ENCODE measurements around the gene NPC1. TPM values are rescaled to one million over a fixed set of nuclear protein-coding genes. Genes with fewer than 3 reads are reported as not detected.

NPC1 gene
- polyA plus RNA-seq, 3 donors, result 7.5 to 17.9 (median 17.7) TPM

- TF ChIP-seq CTCF (IDR thresholded peaks at IDR 0.05), result no peak
- Histone ChIP-seq H3K9ac (ENCODE audit: insufficient read depth, low read length, poor library complexity, severe bottlenecking) (no peak overlapping the region), H3K4me1 (ENCODE audit: control insufficient read depth in 1 of 2, insufficient read depth in 2 of 2, low read length in 2 of 2) (no peaks in the 10 kb centered on the region), H3K9me3 (replicated peaks in 1 of 2; ENCODE audit: control insufficient read depth in 1 of 2, insufficient read depth in 1 of 2, low read length in 2 of 2) (no peaks in the 10 kb centered on the region), H3K79me2 (ENCODE audit: insufficient read depth, low read length) (no peaks in the 10 kb centered on the region), H4K20me1 (ENCODE audit: insufficient read depth, low read length) (no peaks in the 10 kb centered on the region), H3K4me2 (replicated peaks; ENCODE audit: extremely low read depth, low read length, poor library complexity, severe bottlenecking) (no peak overlapping the region), H3K4me3 (replicated peaks in 1 of 3; ENCODE audit: low read depth in 2 of 3, low read length in 3 of 3) (no peak overlapping the region), H3K36me3 (replicated peaks in 1 of 2; ENCODE audit: control insufficient read depth in 1 of 2, insufficient read depth in 2 of 2, low read length in 2 of 2) (no peaks in the 10 kb centered on the region), H2AFZ (ENCODE audit: insufficient read depth, low read depth, low read length, poor library complexity, severe bottlenecking) (no peak overlapping the region), H3K27ac (ENCODE audit: low read depth in 1 of 2, low read length in 2 of 2) (no peak overlapping the region), H3K27me3 (ENCODE audit: control insufficient read depth in 2 of 2, insufficient read depth in 2 of 2, low read length in 2 of 2) (no peaks in the 10 kb centered on the region)
- peaks cover 5% of the 10 kb centered on the region for H3K4me1 Mint-ChIP-seq
- no peak overlapping the region for H3K27ac Mint-ChIP-seq
- intact Hi-C loops (cut with micrococcal nuclease), result no loop called here
- no peak overlapping the region for H3K4me3 Mint-ChIP-seq
- no CpG with 5 or more reads among the region's 2 CpGs for WGBS (ENCODE audit: insufficient coverage)
- no peaks in the 10 kb centered on the region for H3K36me3 Mint-ChIP-seq
- peaks cover 0 to 2% (median 0%) of the 10 kb centered on the region in 7 donors for H3K9me3 Mint-ChIP-seq
- no peak for DNase-seq
- H3K27me3 Mint-ChIP-seq (ENCODE audit: low read depth in 3 of 3), result peaks cover 2 to 13% (median 4%) of the 10 kb centered on the region in 3 donors
Observed at GRCh38 chr18:23608211-23608610, 21.9 kb upstream of the NPC1 start.

GRCh38 chr18:23605941-23606340 is 19.6 kb upstream of the NPC1 start:
- Histone ChIP-seq H3K36me3 (replicated peaks in 1 of 2; ENCODE audit: control insufficient read depth in 1 of 2, insufficient read depth in 2 of 2, low read length in 2 of 2) (no peaks in the 10 kb centered on the region), H2AFZ (ENCODE audit: insufficient read depth, low read depth, low read length, poor library complexity, severe bottlenecking) (no peak overlapping the region), H3K4me3 (replicated peaks in 1 of 3; ENCODE audit: low read depth in 2 of 3, low read length in 3 of 3) (no peak overlapping the region), H3K9me3 (replicated peaks in 1 of 2; ENCODE audit: control insufficient read depth in 1 of 2, insufficient read depth in 1 of 2, low read length in 2 of 2) (no peaks in the 10 kb centered on the region), H3K27me3 (ENCODE audit: control insufficient read depth in 2 of 2, insufficient read depth in 2 of 2, low read length in 2 of 2) (no peaks in the 10 kb centered on the region), H3K4me1 (ENCODE audit: control insufficient read depth in 1 of 2, insufficient read depth in 2 of 2, low read length in 2 of 2) (no peaks in the 10 kb centered on the region), H3K79me2 (ENCODE audit: insufficient read depth, low read length) (no peaks in the 10 kb centered on the region), H3K4me2 (replicated peaks; ENCODE audit: extremely low read depth, low read length, poor library complexity, severe bottlenecking) (no peak overlapping the region), H3K9ac (ENCODE audit: insufficient read depth, low read length, poor library complexity, severe bottlenecking) (no peak overlapping the region), H3K27ac (ENCODE audit: low read depth in 1 of 2, low read length in 2 of 2) (no peak overlapping the region), H4K20me1 (ENCODE audit: insufficient read depth, low read length) (no peaks in the 10 kb centered on the region)
- H3K36me3 Mint-ChIP-seq, result no peaks in the 10 kb centered on the region
- no peak overlapping the region for H3K4me3 Mint-ChIP-seq
- H3K27ac Mint-ChIP-seq, result no peak overlapping the region
- DNase-seq, result no peak
- no peak for TF ChIP-seq CTCF (IDR thresholded peaks at IDR 0.05)
- H3K9me3 Mint-ChIP-seq, result peaks cover 0 to 2% (median 0%) of the 10 kb centered on the region in 7 donors
- no peaks in the 10 kb centered on the region for H3K4me1 Mint-ChIP-seq
- H3K27me3 Mint-ChIP-seq (ENCODE audit: low read depth in 3 of 3), result peaks cover 2 to 9% (median 2%) of the 10 kb centered on the region in 3 donors
- intact Hi-C loops (cut with micrococcal nuclease), result no loop called here

All from CD14-positive monocyte (primary cell).